ENCODE results near the gene BRMS1L.

BRMS1L gene

DNA sequence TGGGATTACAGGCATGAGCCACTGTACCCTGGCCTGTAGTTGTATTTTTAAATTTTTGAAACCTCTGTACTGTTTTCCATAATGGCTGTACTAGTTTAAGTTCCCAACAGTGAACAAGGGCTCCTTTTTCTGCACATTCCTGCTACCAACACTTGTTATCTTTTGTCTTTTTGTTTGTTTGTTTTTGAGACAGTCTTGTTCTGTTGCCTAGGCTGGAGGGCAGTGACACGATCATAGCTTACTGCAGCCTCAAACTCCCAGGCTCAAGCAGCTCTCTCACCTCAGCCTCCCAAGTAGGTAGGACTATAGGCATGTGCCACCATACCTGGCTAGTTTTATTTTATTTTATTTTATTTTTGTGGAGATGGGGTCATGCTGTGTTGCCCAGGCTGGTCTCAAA is 23.0 kb downstream of the BRMS1L start:
- H3K27me3 ChIP-seq (ENCODE audit: control insufficient read depth, insufficient read depth, low read length) = no peaks in the 10 kb centered on the region
- no peak overlapping the region for H3K4me3 ChIP-seq (ENCODE audit: low read length)
- no CpG with 5 or more reads among the region's 1 CpG for WGBS (ENCODE audit: insufficient coverage, insufficient read length)
- H3K9me3 ChIP-seq (ENCODE audit: control insufficient read depth, insufficient read depth, low read length) = no peaks in the 10 kb centered on the region
- no peaks in the 10 kb centered on the region for H3K36me3 ChIP-seq (ENCODE audit: control insufficient read depth, insufficient read depth, low read length)
- H3K27ac ChIP-seq (ENCODE audit: low read length) = no peak overlapping the region
- no peak for DNase-seq (ENCODE audit: low read depth, low spot score)
- no peaks in the 10 kb centered on the region; the same call in 1 of the 2 replicates for H3K4me1 ChIP-seq (ENCODE audit: control insufficient read depth, insufficient read depth, low read length)

DNA sequence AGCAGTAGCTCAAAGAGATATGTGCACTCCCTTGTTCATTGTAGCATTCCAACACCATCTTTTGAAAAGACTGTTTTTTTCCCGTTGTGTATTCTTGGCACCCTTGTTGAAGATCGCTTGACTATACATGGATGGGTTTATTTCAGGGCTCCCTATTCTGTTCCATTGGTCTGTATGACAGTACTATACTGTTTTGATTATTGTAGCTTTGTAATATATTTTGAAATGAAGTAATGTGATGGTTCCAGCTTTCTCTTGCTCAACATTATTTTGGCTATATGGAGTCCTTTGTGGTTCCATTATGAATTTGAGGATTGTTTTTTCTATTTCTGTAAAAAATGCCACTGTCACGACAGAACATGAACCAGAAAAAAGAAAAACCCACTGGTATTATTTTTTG is 25.7 kb downstream of the BRMS1L start:
- Histone ChIP-seq H3K27me3 (ENCODE audit: control insufficient read depth, insufficient read depth, low read length) (no peaks in the 10 kb centered on the region), H3K27ac (ENCODE audit: low read length) (no peak overlapping the region), H3K4me3 (ENCODE audit: low read length) (no peak overlapping the region), H3K4me1 (ENCODE audit: control insufficient read depth, insufficient read depth, low read length) (no peaks in the 10 kb centered on the region), H3K36me3 (ENCODE audit: control insufficient read depth, insufficient read depth, low read length) (no peaks in the 10 kb centered on the region), H3K9me3 (ENCODE audit: control insufficient read depth, insufficient read depth, low read length) (no peaks in the 10 kb centered on the region)
- no peak for DNase-seq (ENCODE audit: low read depth, low spot score)
- no CpG with 5 or more reads among the region's 3 CpGs for WGBS (ENCODE audit: insufficient coverage, insufficient read length)

GRCh38 chr14:35853225-35853624 is 27.1 kb downstream of the BRMS1L start:
- WGBS (ENCODE audit: insufficient coverage, insufficient read length) = no CpG with 5 or more reads among the region's 2 CpGs
- DNase-seq (ENCODE audit: low read depth, low spot score) = no peak
- H3K4me1 ChIP-seq (ENCODE audit: control insufficient read depth, insufficient read depth, low read length) = no peaks in the 10 kb centered on the region

DNA sequence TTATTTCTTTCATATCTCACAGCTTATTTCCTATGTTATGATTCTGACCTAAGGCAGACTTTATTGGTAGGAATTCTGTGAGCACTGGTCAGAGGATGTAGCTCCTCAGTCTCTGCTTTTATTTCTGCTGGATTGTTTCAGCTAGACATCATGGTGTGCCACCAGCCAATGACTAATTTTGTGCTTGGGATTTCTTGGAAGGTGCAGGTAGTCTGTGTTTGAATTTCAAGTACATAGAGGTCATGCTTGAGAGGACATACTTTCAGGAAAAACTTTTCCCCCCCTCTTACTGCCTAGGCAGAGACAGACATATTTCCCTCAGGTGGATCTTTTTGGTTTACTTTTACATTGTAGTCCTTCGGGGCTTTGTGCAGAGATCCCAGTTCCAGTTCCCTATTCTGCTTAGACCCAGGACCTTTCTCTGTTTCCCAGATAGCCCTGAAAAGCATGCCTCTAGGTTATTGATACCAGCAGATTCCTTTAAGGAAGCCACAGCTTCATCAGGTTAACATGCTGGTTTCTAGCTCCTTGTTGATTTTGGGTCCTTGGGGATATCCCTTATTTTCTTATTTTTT is 28.6 kb downstream of the BRMS1L start:
- H3K4me3 ChIP-seq (ENCODE audit: low read length) = no peak overlapping the region
- WGBS (ENCODE audit: insufficient coverage, insufficient read length) = no CpG with 5 or more reads among the region's 1 CpG
- no peaks in the 10 kb centered on the region for H3K4me1 ChIP-seq (ENCODE audit: control insufficient read depth, insufficient read depth, low read length)
- no peaks in the 10 kb centered on the region for H3K27me3 ChIP-seq (ENCODE audit: control insufficient read depth, insufficient read depth, low read length)
- DNase-seq (ENCODE audit: low read depth, low spot score) = no peak
- no peaks in the 10 kb centered on the region for H3K36me3 ChIP-seq (ENCODE audit: control insufficient read depth, insufficient read depth, low read length)
- H3K27ac ChIP-seq (ENCODE audit: low read length) = no peak overlapping the region
- no peaks in the 10 kb centered on the region for H3K9me3 ChIP-seq (ENCODE audit: control insufficient read depth, insufficient read depth, low read length)

More at GRCh38 chr14:35853225-35853624, 27.1 kb downstream of the BRMS1L start:
- H3K4me3 ChIP-seq (ENCODE audit: low read length) = no peak overlapping the region
- H3K9me3 ChIP-seq (ENCODE audit: control insufficient read depth, insufficient read depth, low read length) = no peaks in the 10 kb centered on the region
- no peaks in the 10 kb centered on the region for H3K36me3 ChIP-seq (ENCODE audit: control insufficient read depth, insufficient read depth, low read length)
- H3K27ac ChIP-seq (ENCODE audit: low read length) = no peak overlapping the region
- H3K27me3 ChIP-seq (ENCODE audit: control insufficient read depth, insufficient read depth, low read length) = no peaks in the 10 kb centered on the region

DNA sequence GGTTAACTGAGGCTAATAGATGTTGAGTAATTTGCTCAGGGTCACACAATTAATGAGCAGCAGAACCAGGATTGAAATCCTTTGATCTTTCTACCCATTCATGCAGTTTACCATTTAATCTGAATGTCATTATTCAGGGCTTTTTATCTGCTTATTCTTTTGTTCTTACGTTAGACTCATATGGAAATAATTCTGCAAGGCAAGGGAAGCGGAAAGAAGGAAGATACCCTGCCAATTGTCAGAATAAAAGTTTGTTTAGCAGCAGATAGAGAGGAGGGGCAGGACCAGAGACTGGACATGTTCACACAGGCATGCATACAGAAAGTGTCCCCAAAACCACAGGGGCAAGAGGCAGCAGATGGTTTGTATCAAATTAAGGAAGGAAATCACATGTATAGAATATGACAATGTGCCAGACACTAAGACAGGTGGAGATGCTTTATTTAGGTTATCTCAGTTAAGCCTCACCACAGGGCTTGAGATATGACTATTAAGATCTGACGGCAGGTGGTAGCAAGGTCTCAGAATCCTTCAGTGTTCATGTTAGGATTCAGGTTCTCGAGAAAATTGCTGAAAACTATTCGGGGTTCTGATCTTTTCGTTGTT is 29.8 kb downstream of the BRMS1L start:
- H3K36me3 ChIP-seq (ENCODE audit: control insufficient read depth, insufficient read depth, low read length) = no peaks in the 10 kb centered on the region
- no peaks in the 10 kb centered on the region for H3K9me3 ChIP-seq (ENCODE audit: control insufficient read depth, insufficient read depth, low read length)
- no peak overlapping the region for H3K4me3 ChIP-seq (ENCODE audit: low read length)
- no peak overlapping the region for H3K27ac ChIP-seq (ENCODE audit: low read length)
- DNase-seq (ENCODE audit: low read depth, low spot score) = no peak
- no peaks in the 10 kb centered on the region for H3K27me3 ChIP-seq (ENCODE audit: control insufficient read depth, insufficient read depth, low read length)
- WGBS (ENCODE audit: insufficient coverage, insufficient read length) = no CpG with 5 or more reads among the region's 6 CpGs
- H3K4me1 ChIP-seq (ENCODE audit: control insufficient read depth, insufficient read depth, low read length) = no peaks in the 10 kb centered on the region

- H3K36me3 ChIP-seq (ENCODE audit: control insufficient read depth, insufficient read depth, low read length) = no peaks in the 10 kb centered on the region
- H3K4me1 ChIP-seq (ENCODE audit: control insufficient read depth, insufficient read depth, low read length) = no peaks in the 10 kb centered on the region
- no peak overlapping the region for H3K27ac ChIP-seq (ENCODE audit: low read length)
- no peaks in the 10 kb centered on the region for H3K27me3 ChIP-seq (ENCODE audit: control insufficient read depth, insufficient read depth, low read length)
- no CpG with 5 or more reads among the region's 7 CpGs for WGBS (ENCODE audit: insufficient coverage, insufficient read length)
- no peak overlapping the region for H3K4me3 ChIP-seq (ENCODE audit: low read length)
- no peaks in the 10 kb centered on the region for H3K9me3 ChIP-seq (ENCODE audit: control insufficient read depth, insufficient read depth, low read length)
- DNase-seq (ENCODE audit: low read depth, low spot score) = no peak
These were observed 32.5 kb downstream of the BRMS1L start for GRCh38 chr14:35858521-35859209.

DNA sequence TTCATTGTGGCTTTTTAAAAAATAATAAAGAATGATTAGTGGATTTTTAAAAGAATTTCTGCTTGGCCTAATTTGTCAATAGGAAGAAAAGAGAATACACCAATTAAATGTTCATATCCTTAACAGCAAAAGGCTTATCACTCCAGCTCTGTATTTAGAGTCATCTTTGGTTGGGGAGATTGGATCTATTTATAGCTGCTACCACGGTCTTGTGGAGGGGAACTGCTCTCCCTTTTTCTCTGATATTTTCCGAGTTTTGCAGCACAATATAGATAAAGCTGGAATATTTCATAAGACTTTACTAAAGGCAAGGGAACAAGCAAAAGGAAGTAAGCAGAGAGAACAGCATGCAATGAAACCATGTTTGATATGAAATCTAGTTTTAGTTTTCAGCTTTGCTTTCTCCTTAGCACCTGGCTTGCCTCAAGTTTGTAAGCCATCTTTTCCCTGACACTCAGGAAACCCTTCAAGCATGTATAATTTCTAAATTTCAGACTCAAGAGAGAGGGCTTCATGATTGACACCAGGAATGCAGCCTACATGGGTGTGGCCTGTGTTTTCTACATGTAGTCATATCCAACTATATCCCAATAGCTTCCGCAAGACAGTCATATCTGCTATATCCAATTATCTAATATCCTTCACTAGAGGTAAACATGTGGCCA is 35.2 kb downstream of the BRMS1L start:
- H3K27me3 ChIP-seq (ENCODE audit: control insufficient read depth, insufficient read depth, low read length) = no peaks in the 10 kb centered on the region
- H3K4me3 ChIP-seq (ENCODE audit: low read length) = no peak overlapping the region
- 0 out of 2 replicates have a peak, but pooled peaks cover 2% of the 10 kb centered on the region for H3K36me3 ChIP-seq (ENCODE audit: control insufficient read depth, insufficient read depth, low read length)
- H3K27ac ChIP-seq (ENCODE audit: low read length) = no peak overlapping the region
- no peaks in the 10 kb centered on the region for H3K9me3 ChIP-seq (ENCODE audit: control insufficient read depth, insufficient read depth, low read length)
- H3K4me1 ChIP-seq (ENCODE audit: control insufficient read depth, insufficient read depth, low read length) = no peaks in the 10 kb centered on the region
- WGBS (ENCODE audit: insufficient coverage, insufficient read length) = no CpG with 5 or more reads among the region's 3 CpGs
- DNase-seq (ENCODE audit: low read depth, low spot score) = no peak

DNA sequence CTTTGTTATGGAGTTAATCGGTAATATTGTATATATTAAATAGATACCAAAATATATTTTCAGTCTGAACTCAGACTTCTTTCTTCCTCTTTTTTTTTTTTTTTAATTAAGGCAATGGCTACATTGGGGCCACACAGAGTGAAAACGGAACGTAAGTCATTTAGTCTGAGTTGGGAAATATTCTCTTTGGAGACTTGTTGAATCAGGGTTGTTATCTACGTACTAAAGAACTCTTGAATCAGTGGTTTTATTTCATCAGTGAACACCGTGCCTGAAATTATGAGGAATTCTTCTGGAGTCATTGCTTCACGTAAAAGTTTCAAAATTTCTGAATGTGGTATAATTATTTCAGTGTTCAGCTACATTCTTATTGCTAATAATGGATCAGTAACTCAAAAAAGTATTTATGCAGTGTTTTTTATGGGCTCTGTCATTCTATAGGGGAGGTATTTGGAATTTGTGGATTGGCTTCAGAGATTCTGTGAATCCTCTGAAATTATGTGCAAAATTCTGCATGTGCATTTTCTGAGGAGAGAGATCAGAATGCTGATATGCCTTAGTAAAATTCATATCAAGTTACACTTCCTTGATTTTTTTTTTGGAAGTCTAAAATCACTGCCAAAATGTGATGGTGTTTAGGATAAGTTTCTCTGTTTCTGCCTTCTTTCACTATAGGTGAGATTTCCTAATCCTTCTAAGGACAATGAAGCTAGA is 39.6 kb downstream of the BRMS1L start:
- no peak for DNase-seq (ENCODE audit: low read depth, low spot score)
- Histone ChIP-seq H3K27ac (ENCODE audit: low read length) (no peak overlapping the region), H3K4me1 (ENCODE audit: control insufficient read depth, insufficient read depth, low read length) (no peaks in the 10 kb centered on the region), H3K4me3 (ENCODE audit: low read length) (no peak overlapping the region), H3K36me3 (ENCODE audit: control insufficient read depth, insufficient read depth, low read length) (0 out of 2 replicates have a peak, but pooled peaks cover 2% of the 10 kb centered on the region), H3K9me3 (ENCODE audit: control insufficient read depth, insufficient read depth, low read length) (no peaks in the 10 kb centered on the region), H3K27me3 (ENCODE audit: control insufficient read depth, insufficient read depth, low read length) (no peaks in the 10 kb centered on the region)
- WGBS (ENCODE audit: insufficient coverage, insufficient read length) = no CpG with 5 or more reads among the region's 6 CpGs

DNA sequence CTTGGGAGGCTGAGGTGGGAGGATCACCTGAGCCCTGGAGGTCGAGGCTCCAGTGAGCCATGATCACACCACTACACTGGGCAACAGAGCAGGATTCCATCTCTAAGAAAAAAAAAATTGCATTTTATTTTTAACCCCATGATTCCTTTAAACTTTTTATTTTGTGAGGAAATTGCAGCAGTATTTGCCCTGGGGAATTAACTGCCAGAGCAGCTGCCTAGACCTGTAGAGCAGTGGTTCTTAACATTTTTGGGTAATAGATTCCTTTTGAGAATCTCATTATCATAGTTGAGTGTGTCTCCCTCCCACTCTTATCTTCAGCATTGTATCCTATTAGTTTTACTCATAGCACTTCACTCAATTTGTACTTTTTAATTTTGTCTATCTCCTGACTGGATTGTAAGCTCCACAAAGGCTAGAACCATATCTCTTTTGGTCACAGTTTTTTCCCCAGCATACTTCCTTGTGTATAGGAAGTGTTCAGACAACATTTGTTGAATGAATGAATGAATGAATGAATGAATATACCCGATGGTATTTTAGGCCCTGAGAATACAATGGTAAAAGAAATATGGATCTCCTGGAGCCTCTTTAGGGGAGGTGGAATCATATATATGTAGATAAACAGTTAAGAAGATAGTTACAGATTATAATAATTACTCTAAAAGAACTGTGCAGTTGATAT is 40.6 kb downstream of the BRMS1L start:
- no CpG with 5 or more reads among the region's 2 CpGs for WGBS (ENCODE audit: insufficient coverage, insufficient read length)
- no peak overlapping the region for H3K27ac ChIP-seq (ENCODE audit: low read length)
- DNase-seq (ENCODE audit: low read depth, low spot score) = no peak
- H3K4me1 ChIP-seq (ENCODE audit: control insufficient read depth, insufficient read depth, low read length) = no peaks in the 10 kb centered on the region
- no peaks in the 10 kb centered on the region for H3K9me3 ChIP-seq (ENCODE audit: control insufficient read depth, insufficient read depth, low read length)
- no peaks in the 10 kb centered on the region for H3K27me3 ChIP-seq (ENCODE audit: control insufficient read depth, insufficient read depth, low read length)
- H3K4me3 ChIP-seq (ENCODE audit: low read length) = no peak overlapping the region
- H3K36me3 ChIP-seq (ENCODE audit: control insufficient read depth, insufficient read depth, low read length) = 0 out of 2 replicates have a peak, but pooled peaks cover 2% of the 10 kb centered on the region

DNA sequence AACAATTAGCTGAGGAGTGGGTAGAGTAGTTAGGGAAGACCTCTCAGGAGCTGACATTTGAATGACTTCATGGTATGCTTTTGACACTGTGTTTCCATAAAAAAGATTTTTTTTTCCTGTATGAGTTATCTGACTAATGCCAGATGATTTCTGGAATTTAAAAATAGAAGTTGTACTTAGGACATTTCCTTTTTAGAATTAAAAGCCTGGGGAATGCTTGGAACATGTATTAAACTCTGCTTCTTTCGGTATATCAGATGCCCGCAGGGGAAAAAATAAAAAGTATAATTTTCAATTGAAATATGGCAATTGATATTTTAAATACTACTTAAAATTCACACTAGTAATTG is 41.1 kb downstream of the BRMS1L start:
- Histone ChIP-seq H3K27me3 (ENCODE audit: control insufficient read depth, insufficient read depth, low read length) (no peaks in the 10 kb centered on the region), H3K4me1 (ENCODE audit: control insufficient read depth, insufficient read depth, low read length) (no peaks in the 10 kb centered on the region), H3K4me3 (ENCODE audit: low read length) (no peak overlapping the region), H3K9me3 (ENCODE audit: control insufficient read depth, insufficient read depth, low read length) (no peaks in the 10 kb centered on the region), H3K36me3 (ENCODE audit: control insufficient read depth, insufficient read depth, low read length) (0 out of 2 replicates have a peak, but pooled peaks cover 2% of the 10 kb centered on the region), H3K27ac (ENCODE audit: low read length) (no peak overlapping the region)
- WGBS (ENCODE audit: insufficient coverage, insufficient read length) = no CpG with 5 or more reads among the region's 2 CpGs
- no peak for DNase-seq (ENCODE audit: low read depth, low spot score)
